Muscle layer of colon (tissue), 2 donors: ENCODE data around the gene OR3A3.
"Not testable (repeated sequence)": the region's sequence is repeated elsewhere in the genome, so short reads cannot be mapped to it uniquely, and the experiment has no call there.

Experiments used
- H3K27ac ChIP-seq: one replicate; pipeline ENCODE4 v1.7.0; 2013; ENCODE audit warnings: low read depth, mild to moderate bottlenecking, low read length, moderate library complexity
- H3K27me3 ChIP-seq, 2 donors: one replicate each; pipeline ENCODE4 v1.7.0; 2013; ENCODE audit warnings: low read length in 2 of 2, mild to moderate bottlenecking in 2 of 2; ENCODE audit not compliant: insufficient read depth in 2 of 2, control insufficient read depth in 1 of 2
- H3K36me3 ChIP-seq: one replicate; pipeline ENCODE4 v1.7.0; 2013; ENCODE audit warnings: mild to moderate bottlenecking, low read length; ENCODE audit not compliant: insufficient read depth
- H3K4me1 ChIP-seq: one replicate; pipeline ENCODE4 v1.7.0; 2013; ENCODE audit warnings: mild to moderate bottlenecking, low read length; ENCODE audit not compliant: insufficient read depth
- H3K4me3 ChIP-seq, 2 donors: one replicate each; pipeline ENCODE4 v1.7.0; 2013; ENCODE audit warnings: low read length in 2 of 2, low read depth in 1 of 2, mild to moderate bottlenecking in 1 of 2, moderate library complexity in 1 of 2
- H3K9ac ChIP-seq: one replicate; pipeline ENCODE4 v1.7.0; 2013; ENCODE audit warnings: low read length
- H3K9me3 ChIP-seq: one replicate; pipeline ENCODE4 v1.7.0; 2013; ENCODE audit warnings: mild to moderate bottlenecking, low read length
- donor health status: abdominal sarcoma.
- donor health status: Adenocarcinoma of cecum.

The OR3A3 gene

DNA sequence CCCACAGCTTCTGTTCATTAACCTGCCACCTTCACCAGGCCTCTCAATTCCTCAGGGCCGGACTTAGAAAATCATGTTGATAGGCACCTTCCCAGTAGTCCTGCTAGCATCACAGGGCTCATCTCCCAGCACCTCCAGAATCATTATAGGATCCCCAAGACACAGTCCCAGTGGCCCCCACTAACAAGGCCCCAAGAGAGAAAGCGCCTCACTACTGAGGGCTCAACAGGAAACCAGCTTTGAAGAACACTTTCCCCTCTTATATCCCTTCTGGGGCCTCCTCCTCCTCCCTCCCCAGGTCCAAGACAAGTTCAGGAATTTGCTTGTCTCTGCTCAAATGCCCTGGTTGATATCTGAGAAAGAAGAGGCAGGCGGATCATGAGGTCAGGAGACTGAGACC, at the start of gene OR3A3:
OR3A3 (plus strand) TSS at position 301 of the 400 bp plus-strand sequence.
- Histone ChIP-seq H3K36me3 (no peaks in the 10 kb centered on the region), H3K27ac (no peak within 1 kb of the TSS), H3K27me3 (no peaks in the 10 kb centered on the region), H3K4me1 (no peaks in the 10 kb centered on the region), H3K9me3 (no peaks in the 10 kb centered on the region), H3K4me3 (no peak within 1 kb of the TSS), H3K9ac (no peak within 1 kb of the TSS)

DNA sequence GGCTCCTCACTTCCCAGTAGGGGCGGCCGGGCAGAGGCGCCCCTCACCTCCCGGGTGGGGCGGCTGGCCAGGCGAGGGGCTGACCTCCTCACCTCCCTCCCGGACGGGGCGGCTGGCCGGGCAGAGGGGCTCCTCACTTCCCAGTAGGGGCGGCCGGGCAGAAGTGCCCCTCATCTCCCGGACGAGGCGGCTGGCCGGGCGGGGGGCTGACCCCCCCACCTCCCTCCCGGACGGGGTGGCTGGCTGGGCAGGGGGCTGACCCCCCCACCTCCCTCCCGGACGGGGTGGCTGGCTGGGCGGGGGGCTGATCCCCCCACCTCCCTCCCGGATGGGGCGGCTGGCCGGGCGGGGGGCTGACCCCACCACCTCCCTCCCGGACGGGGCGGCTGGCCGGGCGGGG, 40.0 kb upstream of the OR3A3 start:
- not testable (repeated sequence) for H3K4me1 ChIP-seq

DNA sequence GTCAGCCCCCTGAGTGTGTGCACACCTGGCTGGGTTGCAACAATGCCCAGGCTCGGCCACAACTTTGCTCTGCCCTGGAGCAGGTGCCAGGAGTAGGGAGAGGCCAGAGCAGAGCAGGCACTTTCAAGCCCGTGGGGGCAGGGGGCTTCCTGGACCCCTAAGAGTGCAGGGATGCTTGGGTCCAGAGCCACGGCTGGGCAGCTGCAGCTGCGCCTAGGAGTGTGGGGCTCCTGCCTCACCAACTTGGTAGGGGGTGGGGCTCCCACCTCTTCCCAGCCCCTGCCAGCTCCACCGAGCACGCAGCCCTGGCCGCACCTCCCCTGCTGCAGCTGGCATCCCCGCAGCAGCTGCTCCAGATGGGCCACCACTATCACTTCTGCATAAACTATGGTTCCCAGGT, 32.8 kb upstream of the OR3A3 start:
- Histone ChIP-seq H3K27me3 (no peaks in the 10 kb centered on the region), H3K4me1 (no peaks in the 10 kb centered on the region), H3K4me3 (no peak overlapping the region), H3K36me3 (no peaks in the 10 kb centered on the region), H3K9ac (no peak overlapping the region), H3K9me3 (no peaks in the 10 kb centered on the region), H3K27ac (no peak overlapping the region)

More for the DNA sequence above, 40.0 kb upstream of the OR3A3 start:
- not testable (repeated sequence) for H3K27me3 ChIP-seq, H3K9me3 ChIP-seq, H3K36me3 ChIP-seq, H3K4me3 ChIP-seq, H3K9ac ChIP-seq, H3K27ac ChIP-seq

DNA sequence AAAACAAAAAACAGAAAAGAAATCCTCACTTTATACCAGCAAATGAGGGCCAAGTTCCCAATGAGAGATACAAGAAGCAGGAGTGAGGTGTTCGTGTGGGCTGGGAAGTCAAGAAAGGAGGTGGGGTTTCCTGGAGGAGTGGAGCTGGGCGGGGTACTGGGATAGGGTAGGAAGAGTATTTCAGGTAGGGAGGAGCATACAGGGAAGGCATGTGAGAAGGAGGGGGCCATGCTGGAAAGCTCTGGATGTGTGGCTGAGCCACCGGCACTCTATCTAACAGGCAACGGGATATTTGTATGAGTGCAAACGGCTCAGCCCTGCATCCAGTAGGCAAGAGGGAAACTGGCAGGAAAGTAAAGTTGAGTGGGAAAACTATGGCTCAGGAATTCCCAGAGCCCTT, 29.2 kb upstream of the OR3A3 start:
- Histone ChIP-seq H3K4me1 (no peaks in the 10 kb centered on the region), H3K27ac (no peak overlapping the region), H3K4me3 (no peak overlapping the region), H3K27me3 (peaks cover 0 to 4% of the 10 kb centered on the region in 2 donors), H3K9ac (no peak overlapping the region), H3K9me3 (no peaks in the 10 kb centered on the region), H3K36me3 (no peaks in the 10 kb centered on the region)

DNA sequence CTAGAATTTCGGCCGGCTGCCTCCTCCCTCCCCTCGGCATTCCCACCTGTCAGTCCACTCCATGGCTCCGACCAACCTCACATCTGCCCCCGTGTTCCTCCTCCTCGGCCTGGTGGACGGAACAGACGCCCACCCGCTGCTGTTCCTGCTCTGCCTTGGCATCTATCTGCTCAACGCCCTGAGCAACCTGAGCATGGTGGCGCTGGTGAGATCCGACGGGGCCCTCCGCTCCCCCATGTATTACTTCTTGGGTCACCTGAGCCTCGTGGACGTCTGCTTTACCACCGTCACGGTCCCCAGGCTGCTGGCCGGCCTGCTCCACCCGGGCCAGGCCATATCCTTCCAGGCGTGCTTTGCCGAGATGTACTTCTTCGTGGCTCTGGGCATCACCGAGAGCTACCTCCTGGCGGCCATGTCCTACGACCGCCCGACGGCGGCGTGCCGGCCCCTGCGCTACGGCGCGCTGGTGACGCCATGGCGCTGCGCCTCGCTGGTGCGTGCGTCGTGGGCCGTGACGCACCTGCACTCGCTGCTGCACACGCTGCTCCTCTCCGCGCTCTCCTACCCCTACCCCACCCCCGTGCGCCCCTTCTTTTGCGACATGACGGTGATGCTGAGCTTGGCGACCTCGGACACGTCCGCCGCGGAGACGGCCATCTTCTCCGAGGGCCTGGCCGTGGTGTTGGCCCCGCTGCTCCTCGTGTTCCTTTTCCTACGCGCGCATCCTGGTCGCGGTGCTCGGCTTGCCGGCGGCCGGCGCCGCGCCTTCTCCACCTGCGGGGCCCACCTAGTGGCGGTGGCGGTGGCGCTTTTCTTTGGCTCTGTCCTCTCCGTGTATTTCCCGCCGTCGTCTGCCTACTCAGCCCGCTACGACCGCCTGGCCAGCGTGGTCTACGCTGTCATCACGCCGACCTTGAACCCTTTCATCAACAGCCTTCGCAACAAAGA, 25.0 kb upstream of the OR3A3 start, which contains the start of gene OR3A2:
OR3A2 (minus strand) TSS at position 440 of the 948 bp plus-strand sequence.
- Histone ChIP-seq H3K4me3 (no peak within 1 kb of the TSS), H3K27me3 (peaks cover 0 to 4% of the 10 kb centered on the region in 2 donors), H3K36me3 (no peaks in the 10 kb centered on the region), H3K9ac (no peak within 1 kb of the TSS), H3K9me3 (no peaks in the 10 kb centered on the region), H3K4me1 (no peaks in the 10 kb centered on the region), H3K27ac (no peak within 1 kb of the TSS)

DNA sequence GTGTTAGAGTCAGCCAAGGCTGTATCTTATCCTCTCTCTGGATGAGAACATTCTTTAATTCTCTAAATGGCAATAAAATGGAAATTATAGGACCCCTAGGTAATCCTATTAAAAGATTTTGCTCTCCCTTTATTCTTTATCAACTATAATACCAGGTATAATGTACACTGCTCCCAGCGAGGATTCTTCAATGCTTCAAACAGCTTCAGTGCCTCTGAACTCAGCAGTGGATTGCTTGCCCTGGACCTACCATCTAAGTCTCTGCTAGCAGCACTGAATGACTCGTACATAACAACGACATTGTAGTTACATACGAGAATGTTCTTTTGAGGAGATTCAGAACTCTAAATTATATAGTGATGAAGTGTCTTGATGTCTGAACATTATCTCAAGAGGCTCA, 21.4 kb upstream of the OR3A3 start:
- Histone ChIP-seq H3K27me3 (peaks cover 0 to 4% of the 10 kb centered on the region in 2 donors), H3K9me3 (no peaks in the 10 kb centered on the region), H3K9ac (no peak overlapping the region), H3K27ac (no peak overlapping the region), H3K4me3 (no peak overlapping the region), H3K4me1 (no peaks in the 10 kb centered on the region), H3K36me3 (no peaks in the 10 kb centered on the region)

DNA sequence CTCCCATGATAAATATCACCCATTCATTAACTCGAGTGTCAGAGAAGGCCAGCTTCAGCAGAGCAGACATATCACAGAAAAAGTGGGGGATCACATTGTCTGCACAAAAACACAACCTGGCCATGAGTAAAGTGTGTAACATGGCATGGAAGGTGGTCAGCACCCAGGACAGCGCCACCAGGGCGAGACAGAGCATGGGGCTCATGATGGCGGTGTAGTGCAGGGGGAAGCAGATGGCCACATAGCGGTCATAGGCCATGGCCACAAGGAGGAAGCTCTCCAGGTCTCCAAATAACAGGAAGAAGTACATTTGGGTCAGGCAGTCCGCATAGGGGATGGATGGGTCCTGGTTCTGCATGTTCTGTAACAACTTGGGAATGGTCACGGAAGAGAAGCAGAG, 13.4 kb upstream of the OR3A3 start:
- H3K9me3 ChIP-seq, H3K27me3 ChIP-seq, H3K36me3 ChIP-seq, H3K27ac ChIP-seq, H3K4me3 ChIP-seq, H3K9ac ChIP-seq, H3K4me1 ChIP-seq: not testable (repeated sequence)

DNA sequence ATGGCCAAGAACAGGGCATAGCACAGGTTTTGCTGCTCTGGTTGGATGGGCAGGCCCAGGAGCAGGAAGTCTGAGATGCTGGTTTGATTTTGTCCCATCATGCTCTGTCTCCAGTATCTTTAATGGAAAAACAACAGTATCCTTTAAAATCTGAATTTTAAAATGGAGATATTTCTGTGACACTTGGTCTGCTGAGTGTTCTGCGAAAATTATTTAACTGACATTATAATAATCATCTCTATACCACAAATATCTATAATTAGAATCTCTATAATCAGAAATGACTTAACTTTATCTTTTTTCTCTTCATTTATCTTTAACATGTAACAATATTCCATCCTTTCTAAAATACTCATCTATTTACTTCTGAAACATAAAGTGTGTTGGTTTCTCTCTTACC, 12.9 kb upstream of the OR3A3 start, which contains the start of gene OR1E1:
OR1E1 (minus strand) TSS at position 101 of the 400 bp plus-strand sequence; CDS start at position 101, 0 bp downstream.
- Histone ChIP-seq H3K36me3 (no peaks in the 10 kb centered on the region), H3K4me1 (no peaks in the 10 kb centered on the region), H3K9ac (no peak within 1 kb of the TSS)

DNA sequence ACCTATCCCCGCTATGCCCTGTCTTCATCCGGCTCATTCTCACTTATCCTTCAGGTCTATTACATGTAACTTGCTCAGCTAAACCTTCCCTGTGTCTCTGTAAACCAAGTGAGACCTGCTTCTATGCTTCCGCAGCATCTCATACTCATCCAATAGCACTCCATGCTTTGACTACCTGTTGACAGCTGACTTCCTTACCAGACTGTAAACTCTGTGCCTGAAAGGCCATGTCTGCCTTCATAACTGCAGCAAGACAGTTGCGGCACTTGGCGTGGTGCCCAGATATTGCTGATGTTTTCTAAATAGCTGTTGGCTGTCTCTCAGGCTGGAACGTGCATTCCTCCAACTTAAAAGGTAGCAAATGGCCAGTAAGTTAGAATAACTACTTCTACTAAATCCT, 11.1 kb upstream of the OR3A3 start:
- no peaks in the 10 kb centered on the region for H3K36me3 ChIP-seq
- no peak overlapping the region for H3K27ac ChIP-seq
- H3K27me3 ChIP-seq = no peaks in the 10 kb centered on the region
- H3K9ac ChIP-seq = no peak overlapping the region
- no peaks in the 10 kb centered on the region for H3K4me1 ChIP-seq
- H3K9me3 ChIP-seq = no peaks in the 10 kb centered on the region
- no peak overlapping the region for H3K4me3 ChIP-seq

More for the DNA sequence above, 12.9 kb upstream of the OR3A3 start, which contains the start of gene OR1E1:
- no peak within 1 kb of the TSS for H3K27ac ChIP-seq
- H3K27me3 ChIP-seq = no peaks in the 10 kb centered on the region
- no peaks in the 10 kb centered on the region for H3K9me3 ChIP-seq
- no peak within 1 kb of the TSS for H3K4me3 ChIP-seq

DNA sequence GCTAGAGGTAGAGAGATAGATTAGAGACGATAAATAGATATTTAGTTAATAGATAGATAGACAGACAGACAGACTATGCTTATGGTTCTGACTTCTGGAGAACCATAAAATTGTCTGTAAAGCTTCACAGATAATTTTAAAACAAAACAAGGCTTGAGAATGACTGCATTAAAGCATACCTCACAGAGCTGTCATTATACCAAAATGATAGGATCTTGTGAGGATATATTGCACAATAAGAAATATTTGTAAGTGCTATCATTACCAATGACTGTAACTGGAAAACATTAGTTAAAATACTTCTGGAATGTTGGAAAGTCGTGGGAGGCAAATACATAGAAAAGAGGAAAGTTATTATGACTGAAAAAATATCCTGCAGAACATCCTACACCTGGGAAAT, 9.4 kb upstream of the OR3A3 start:
- no peaks in the 10 kb centered on the region for H3K4me1 ChIP-seq
- H3K9ac ChIP-seq = no peak overlapping the region
- no peaks in the 10 kb centered on the region for H3K27me3 ChIP-seq
- no peaks in the 10 kb centered on the region for H3K36me3 ChIP-seq
- H3K27ac ChIP-seq = no peak overlapping the region
- no peak overlapping the region for H3K4me3 ChIP-seq
- no peaks in the 10 kb centered on the region for H3K9me3 ChIP-seq

DNA sequence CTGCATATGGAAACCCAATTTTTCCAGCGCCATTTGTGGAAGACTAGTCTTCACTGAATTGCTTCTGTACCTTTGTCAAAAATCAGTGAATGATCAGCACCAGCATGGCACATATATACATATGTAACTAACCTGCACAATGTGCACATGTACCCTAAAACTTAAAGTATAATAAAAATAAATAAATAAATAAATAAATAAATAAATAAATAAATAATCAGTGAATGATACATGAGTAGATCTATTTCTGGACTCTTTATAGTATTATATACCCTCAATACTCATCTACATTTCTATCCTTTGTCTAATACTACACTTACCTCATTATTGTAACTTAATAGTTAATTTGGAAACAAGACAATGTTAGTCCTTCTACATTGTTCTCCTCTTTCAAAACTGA, 7.3 kb upstream of the OR3A3 start:
- H3K27me3 ChIP-seq, H3K36me3 ChIP-seq, H3K9ac ChIP-seq, H3K27ac ChIP-seq, H3K9me3 ChIP-seq, H3K4me1 ChIP-seq, H3K4me3 ChIP-seq: not testable (repeated sequence)

DNA sequence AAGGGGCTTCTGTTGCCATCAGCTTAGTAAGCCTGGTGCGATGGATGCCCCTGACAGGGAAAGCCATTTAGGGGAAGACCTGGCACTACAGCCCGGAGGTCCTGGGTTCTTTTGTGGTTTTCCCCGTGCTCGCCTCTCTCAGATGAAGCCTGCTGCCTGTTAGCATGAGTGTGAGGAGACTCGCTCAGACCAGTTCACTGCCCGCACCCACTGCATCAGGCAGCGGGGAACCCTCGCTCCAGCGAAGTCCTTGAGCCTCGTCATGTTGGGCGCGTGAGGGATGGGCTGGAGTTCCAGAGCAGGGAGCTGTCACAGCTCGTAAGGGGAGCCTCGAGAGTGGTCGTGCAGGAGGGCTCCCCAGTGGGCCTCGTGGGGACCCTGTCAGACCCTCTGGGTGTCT, 1.0 kb downstream of the OR3A3 start:
- H3K36me3 ChIP-seq = not testable (repeated sequence)

More for the DNA sequence above, 1.0 kb downstream of the OR3A3 start:
- H3K4me3 ChIP-seq, H3K27ac ChIP-seq, H3K4me1 ChIP-seq, H3K27me3 ChIP-seq, H3K9ac ChIP-seq, H3K9me3 ChIP-seq: not testable (repeated sequence)
